MM.1S (cell line): Measurements from ENCODE around the gene AATK.

Source experiments
- EZH2 ChIP-seq: fragments of 300-600 bp; sonication (generic); optimal IDR thresholded peaks from 2 replicates; pipeline ENCODE3; 2017; ENCODE audit warnings: low read depth, mild to moderate bottlenecking, antibody characterized with exemption, low read length, mixed read lengths
- EZH2phosphoT487 ChIP-seq: fragments of 300-600 bp; sonication (generic); IDR thresholded peaks from 2 replicates; pipeline ENCODE4 v1.6.1; 2018; ENCODE audit warnings: antibody characterized with exemption, low read length
- TF ChIP-seq, protein P1 (sequence below): fragments of 300-600 bp; sonication (generic); IDR thresholded peaks from 2 replicates; pipeline ENCODE4 v1.5.1; 2016; ENCODE audit warnings: antibody characterized with exemption, low read length, mixed read lengths

DNA sequence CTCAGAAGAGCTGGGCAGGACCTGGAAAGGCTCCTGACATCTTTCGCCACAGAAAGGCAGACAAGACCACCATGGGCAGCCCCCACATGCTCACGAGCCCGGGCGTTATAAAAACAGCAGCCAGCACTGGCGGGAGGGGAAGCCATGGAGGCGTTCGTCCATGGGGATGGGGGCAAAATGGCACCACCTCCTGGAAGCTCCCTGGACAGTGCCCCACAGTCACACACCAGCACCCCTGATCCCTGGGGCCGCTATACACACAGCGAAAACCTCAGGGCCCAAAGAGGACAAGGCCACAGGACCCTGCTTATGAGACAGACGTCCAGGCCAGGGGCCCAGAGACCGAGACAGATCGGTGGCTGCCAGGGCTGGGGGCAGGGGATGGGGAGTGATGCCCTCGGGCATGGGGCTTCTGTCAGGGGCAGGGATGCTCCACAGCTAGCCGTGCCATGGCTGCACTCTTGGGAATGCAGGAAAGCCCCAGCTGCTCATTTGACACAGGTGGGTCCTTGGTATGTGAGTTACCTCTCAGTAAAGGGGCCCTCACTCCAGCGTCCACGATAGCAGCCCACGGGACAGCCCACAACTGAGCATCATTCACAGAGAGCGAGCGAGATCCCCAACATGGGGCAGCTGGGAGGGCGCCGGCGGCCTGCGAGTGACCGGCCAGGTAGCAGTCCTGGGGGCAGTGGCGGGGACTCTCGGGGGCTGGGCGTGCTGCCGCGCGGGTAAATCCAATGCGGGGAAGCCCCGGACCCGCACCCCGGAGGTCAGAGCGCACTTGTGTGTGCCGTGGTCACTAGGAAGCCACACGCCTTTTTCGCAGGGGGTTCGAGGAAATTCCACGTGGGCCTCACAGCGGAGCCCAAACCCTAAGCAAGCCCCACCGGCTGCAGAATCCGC lies 7.1 kb downstream of the AATK start:
- TF ChIP-seq EZH2, result no peak
- TF ChIP-seq, protein P1, sequence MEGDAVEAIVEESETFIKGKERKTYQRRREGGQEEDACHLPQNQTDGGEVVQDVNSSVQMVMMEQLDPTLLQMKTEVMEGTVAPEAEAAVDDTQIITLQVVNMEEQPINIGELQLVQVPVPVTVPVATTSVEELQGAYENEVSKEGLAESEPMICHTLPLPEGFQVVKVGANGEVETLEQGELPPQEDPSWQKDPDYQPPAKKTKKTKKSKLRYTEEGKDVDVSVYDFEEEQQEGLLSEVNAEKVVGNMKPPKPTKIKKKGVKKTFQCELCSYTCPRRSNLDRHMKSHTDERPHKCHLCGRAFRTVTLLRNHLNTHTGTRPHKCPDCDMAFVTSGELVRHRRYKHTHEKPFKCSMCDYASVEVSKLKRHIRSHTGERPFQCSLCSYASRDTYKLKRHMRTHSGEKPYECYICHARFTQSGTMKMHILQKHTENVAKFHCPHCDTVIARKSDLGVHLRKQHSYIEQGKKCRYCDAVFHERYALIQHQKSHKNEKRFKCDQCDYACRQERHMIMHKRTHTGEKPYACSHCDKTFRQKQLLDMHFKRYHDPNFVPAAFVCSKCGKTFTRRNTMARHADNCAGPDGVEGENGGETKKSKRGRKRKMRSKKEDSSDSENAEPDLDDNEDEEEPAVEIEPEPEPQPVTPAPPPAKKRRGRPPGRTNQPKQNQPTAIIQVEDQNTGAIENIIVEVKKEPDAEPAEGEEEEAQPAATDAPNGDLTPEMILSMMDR, result no peak
- TF ChIP-seq EZH2phosphoT487, result no peak
